ENCODE data around the gene TMEM169. TPM values are rescaled to one million over a fixed set of nuclear protein-coding genes. Genes with fewer than 3 reads are reported as not detected.

Gene TMEM169
- total RNA-seq, 1 donor from 2014 or later: 166 TPM

DNA sequence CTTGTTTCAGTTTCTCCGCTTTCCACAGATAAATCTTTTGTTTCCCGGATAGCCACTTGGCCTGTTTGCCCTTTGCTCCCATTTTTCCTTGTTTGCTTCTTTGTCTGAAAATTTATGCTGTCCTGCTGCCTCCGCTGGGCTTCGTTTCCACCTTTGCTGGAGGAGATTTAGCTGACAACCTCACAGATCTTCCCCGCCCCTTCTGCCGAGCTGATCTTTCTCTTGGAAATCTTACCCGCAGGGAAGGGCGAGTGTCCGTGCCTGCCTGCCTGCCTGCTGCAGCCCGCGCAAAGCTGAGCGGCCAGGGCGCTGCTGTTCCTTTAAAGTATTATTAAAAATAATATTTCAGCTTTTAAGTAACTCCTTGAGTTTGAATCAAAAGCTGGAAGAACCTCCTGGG lies 26.0 kb downstream of the TMEM169 start:
- peak overlapping the region; percentile 86 for H3K4me3 Mint-ChIP-seq (ENCODE audit: unreplicated experiment)
- DNase-seq: peak; percentile 36
- peaks cover 11% of the 10 kb centered on the region for H3K9me3 Mint-ChIP-seq (ENCODE audit: unreplicated experiment)
- H3K27ac Mint-ChIP-seq (ENCODE audit: unreplicated experiment): peak overlapping the region; percentile 99
- H3K36me3 Mint-ChIP-seq (ENCODE audit: unreplicated experiment): no peaks in the 10 kb centered on the region
- peaks cover 10% of the 10 kb centered on the region for H3K27me3 Mint-ChIP-seq (ENCODE audit: unreplicated experiment)
- H3K4me1 Mint-ChIP-seq (ENCODE audit: low read depth, unreplicated experiment): peaks cover 32% of the 10 kb centered on the region
- TF ChIP-seq CTCF (IDR thresholded peaks at IDR 0.05; ENCODE audit: partially characterized antibody, unreplicated experiment): no peak

DNA sequence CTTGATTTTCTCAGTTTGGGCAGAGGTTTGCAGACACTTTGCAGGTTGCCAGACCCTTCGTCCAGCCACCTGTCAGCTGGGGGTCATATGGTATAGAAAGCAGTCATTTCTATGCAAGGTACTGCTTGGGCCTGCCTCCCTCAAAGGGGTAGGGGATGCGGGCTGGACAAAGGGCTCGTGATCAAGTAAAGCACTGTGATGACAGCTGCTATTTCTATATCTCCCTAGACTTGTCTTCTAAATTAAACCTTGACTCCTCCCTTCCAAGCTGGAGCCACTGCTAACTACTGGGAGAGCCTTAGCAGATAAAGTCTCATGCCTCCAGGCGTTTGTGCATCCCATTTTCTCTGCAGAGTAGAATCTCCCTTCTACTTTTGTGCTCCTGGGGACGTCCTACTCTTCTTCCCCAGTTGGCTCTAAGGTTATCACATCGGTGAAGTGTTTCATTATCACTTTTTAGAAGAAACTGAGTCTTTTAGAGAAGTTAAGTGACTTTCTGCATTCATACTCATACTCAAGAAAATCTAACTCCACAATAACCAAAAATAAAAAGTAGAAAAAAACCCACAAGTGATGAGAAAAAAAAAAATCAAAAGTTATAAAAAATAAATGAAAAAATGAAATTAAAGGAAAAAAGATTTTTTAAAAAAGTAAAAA lies 26.7 kb downstream of the TMEM169 start:
- Mint-ChIP-seq H3K27ac (ENCODE audit: unreplicated experiment) (peak overlapping the region; percentile 99), H3K4me1 (ENCODE audit: low read depth, unreplicated experiment) (peaks cover 39% of the 10 kb centered on the region), H3K4me3 (ENCODE audit: unreplicated experiment) (peak overlapping the region; percentile 99), H3K36me3 (ENCODE audit: unreplicated experiment) (no peaks in the 10 kb centered on the region), H3K9me3 (ENCODE audit: unreplicated experiment) (peaks cover 11% of the 10 kb centered on the region), H3K27me3 (ENCODE audit: unreplicated experiment) (peaks cover 10% of the 10 kb centered on the region)
- no peak for TF ChIP-seq CTCF (IDR thresholded peaks at IDR 0.05; ENCODE audit: partially characterized antibody, unreplicated experiment)
- DNase-seq: peak; percentile 32

DNA sequence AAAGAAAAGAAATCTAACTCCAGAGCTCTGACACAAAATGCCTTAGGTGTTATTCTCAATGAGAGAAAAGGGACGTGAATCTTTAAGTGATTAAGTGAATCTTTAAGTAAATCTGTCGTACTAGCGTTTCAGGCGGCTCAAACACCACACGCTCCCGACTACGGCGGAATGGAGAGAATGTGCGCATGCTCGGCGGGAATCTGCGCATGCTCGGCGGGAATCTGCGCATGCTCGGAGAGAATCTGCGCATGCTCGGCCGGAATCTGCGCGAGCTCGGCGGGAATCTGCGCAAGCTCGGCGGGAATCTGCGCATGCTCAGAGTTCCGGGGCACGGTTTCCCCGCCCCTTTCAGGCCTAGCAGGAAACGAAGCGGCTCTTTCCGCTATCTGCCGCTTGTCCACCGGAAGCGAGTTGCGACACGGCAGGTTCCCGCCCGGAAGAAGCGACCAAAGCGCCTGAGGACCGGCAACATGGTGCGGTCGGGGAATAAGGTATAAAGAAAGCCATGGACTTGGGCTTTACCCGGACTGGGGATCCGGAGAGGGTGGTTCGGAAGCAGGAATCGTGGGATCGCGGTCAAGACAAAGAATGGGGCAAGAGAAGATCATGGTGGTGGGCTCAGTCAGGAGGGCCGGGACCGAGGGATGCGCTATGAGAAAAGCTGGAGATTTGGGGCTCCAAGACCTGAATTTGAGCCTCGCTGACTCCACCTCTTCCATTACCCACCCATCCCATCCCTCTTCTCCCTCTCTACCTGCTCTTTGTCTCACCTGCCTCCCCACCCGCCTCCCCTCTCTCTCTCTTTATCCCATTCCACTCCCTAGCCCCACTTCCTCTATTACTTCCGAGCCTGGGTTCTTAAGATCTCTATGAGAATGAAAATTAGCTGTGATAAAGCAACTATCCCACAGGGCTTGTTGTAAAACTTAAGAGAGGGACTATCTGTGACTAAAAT lies 27.5 kb downstream of the TMEM169 start, which contains the start of gene XRCC5:
XRCC5 (plus strand) TSS at position 382 of the 955 bp plus-strand sequence; CDS start at position 471, 89 bp downstream.
- DNase-seq: peak; percentile 97
- H3K4me1 Mint-ChIP-seq (ENCODE audit: low read depth, unreplicated experiment): peaks cover 43% of the 10 kb centered on the region
- H3K36me3 Mint-ChIP-seq (ENCODE audit: unreplicated experiment): no peaks in the 10 kb centered on the region
- peak within 1 kb of the TSS; percentile 99 for H3K27ac Mint-ChIP-seq (ENCODE audit: unreplicated experiment)
- H3K4me3 Mint-ChIP-seq (ENCODE audit: unreplicated experiment): peak within 1 kb of the TSS; percentile 99
- H3K27me3 Mint-ChIP-seq (ENCODE audit: unreplicated experiment): peaks cover 10% of the 10 kb centered on the region
- TF ChIP-seq CTCF (IDR thresholded peaks at IDR 0.05; ENCODE audit: partially characterized antibody, unreplicated experiment): no peak
- peaks cover 12% of the 10 kb centered on the region for H3K9me3 Mint-ChIP-seq (ENCODE audit: unreplicated experiment)

DNA sequence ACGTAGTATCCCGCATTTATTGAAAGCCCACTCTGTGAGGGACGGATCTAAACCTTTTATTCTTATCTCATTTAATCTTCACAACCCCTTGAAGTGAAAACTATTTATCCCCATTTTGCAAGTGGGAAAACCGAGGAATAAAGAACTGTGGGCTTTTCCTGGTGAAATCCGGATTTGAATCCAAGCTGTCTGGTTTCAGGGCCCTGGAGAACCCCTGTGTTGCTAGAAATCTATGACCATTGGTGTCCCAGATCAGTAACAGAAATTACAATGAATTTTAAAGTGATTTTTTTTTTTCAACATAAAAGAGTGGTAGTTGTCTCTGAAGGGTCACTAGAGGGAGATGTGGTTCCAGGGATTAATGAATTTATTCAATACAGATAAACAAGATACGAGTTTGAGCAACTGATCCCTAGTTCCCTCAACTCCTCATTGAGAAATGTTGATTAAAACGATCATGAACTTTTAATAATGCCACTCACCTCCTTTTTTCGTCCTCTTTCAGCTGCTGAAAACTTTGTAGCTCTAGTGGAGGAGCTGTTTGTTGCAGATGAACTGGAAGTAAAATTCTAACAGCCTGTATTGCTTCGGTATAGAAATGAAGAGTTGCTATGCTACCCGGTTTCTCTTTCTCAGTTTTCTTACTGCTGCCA lies 28.4 kb downstream of the TMEM169 start:
- Mint-ChIP-seq H3K9me3 (ENCODE audit: unreplicated experiment) (peaks cover 20% of the 10 kb centered on the region), H3K4me1 (ENCODE audit: low read depth, unreplicated experiment) (peaks cover 48% of the 10 kb centered on the region), H3K4me3 (ENCODE audit: unreplicated experiment) (peak overlapping the region; percentile 99), H3K27ac (ENCODE audit: unreplicated experiment) (peak overlapping the region; percentile 99), H3K27me3 (ENCODE audit: unreplicated experiment) (peaks cover 15% of the 10 kb centered on the region), H3K36me3 (ENCODE audit: unreplicated experiment) (no peaks in the 10 kb centered on the region)
- TF ChIP-seq CTCF (IDR thresholded peaks at IDR 0.05; ENCODE audit: partially characterized antibody, unreplicated experiment): peak; percentile 53
- DNase-seq: no peak

All from glutamatergic neuron (in vitro differentiated cells).